Psoas muscle (tissue), 8 donors: ENCODE data around the gene IFT20. TPM values are rescaled to one million over a fixed set of nuclear protein-coding genes. Genes with fewer than 3 reads are reported as not detected.
A peak's percentile ranks its signal among the peaks of the same experiment; 100 is the strongest.

Experiments
- ATAC-seq, 4 donors: fragments of 200-7000 bp; cut with Tn5 transposase; one replicate each; pipeline ENCODE4 v1.9.1; 2020; ENCODE audit warnings: moderate library complexity in 3 of 4, mild to moderate bottlenecking in 2 of 4
- DNase-seq, 2 donors: peaks; one replicate each; pipeline ENCODE4 v3.0.0-alpha.2; 2020
- H3K27ac ChIP-seq: fragments of 200-600 bp; one replicate; pipeline ENCODE4 v1.8.0; 2022
- H3K27me3 ChIP-seq, 3 donors: fragments of 200-600 bp in 1 of 3; one replicate each; pipeline versions ENCODE4 v1.6.1 to v1.8.0; 2013 to 2022; ENCODE audit warnings: low read length in 2 of 3, mild to moderate bottlenecking in 2 of 3, moderate library complexity in 1 of 3; ENCODE audit not compliant: insufficient read depth in 3 of 3
- H3K36me3 ChIP-seq, 2 donors: fragments of 200-600 bp in 1 of 2; one replicate each; pipeline versions ENCODE4 v1.6.1 to v1.8.0; 2013 to 2022; ENCODE audit warnings: low read depth in 1 of 2, mild to moderate bottlenecking in 1 of 2, moderate library complexity in 1 of 2; ENCODE audit not compliant: insufficient read depth in 1 of 2
- H3K4me1 ChIP-seq: fragments of 200-600 bp; one replicate; pipeline ENCODE4 v1.8.0; 2022
- H3K4me3 ChIP-seq: fragments of 200-600 bp; one replicate; pipeline ENCODE4 v1.8.0; 2022; ENCODE audit warnings: mild to moderate bottlenecking
- H3K9me3 ChIP-seq: fragments of 200-600 bp; one replicate; pipeline ENCODE4 v1.8.0; 2022
- CTCF ChIP-seq: fragments of 200-600 bp; IDR thresholded peaks from one replicate; pipeline ENCODE4 v1.8.0; 2022; ENCODE audit warnings: antibody characterized with exemption
- WGBS, 3 donors: extraction: QIAGEN DNeasy Blood & Tissue Kit; methylation state at CpG; one replicate each; pipeline versions ENCODE4 v1.1.6 to v1.1.7; 2013; 5-methylcytosine and 5-hydroxymethylcytosine counted together
- intact Hi-C, 2 donors: fragments of 100-400 bp; cut with DNase I; formaldehyde crosslinking; loops; one replicate each; pipeline versions ENCODE4 v1.11.0 to v1.14.2; 2022
- polyA plus RNA-seq, 3 donors: library from polyadenylated mRNA; stranded (reverse); fragments of 200-250 nt; gene quantifications; one replicate each; pipeline ENCODE4 v1.2.3, GENCODE V29; 2013
- total RNA-seq, 4 donors: library from RNA; stranded (reverse); fragmentation: NEBNext Ultra II Directional in 2 of 4; extraction: Animal tissue kit (Norgen Biotek cat#: 25700) in 2 of 4; gene quantifications; one replicate each; pipeline versions ENCODE4 v1.2.1 to v1.2.4, GENCODE V29; 2021 to 2023
- donor health status: healthy with polysubstance abuse.
- donor health status: DM: no; HTN: no; CAD: no; lungs with moderate emphysema.
- donor health status: Bipolar disorder and iron deficiency.
- donor health status: healthy.
- donor health status: DM: yes; HTN: yes; CAD: no.
- donor health status: DM: no; HTN: no; CAD: no.
- donor health status: DM: no; HTN: no; CAD: no.
- donor health status: DM: yes; HTN: yes; CAD: no.

The IFT20 gene
- total and polyA plus RNA-seq, 7 donors: 4.4 to 32.1 (median 6.3) TPM

GRCh38 chr17:28334666-28335200 lies 539 bp downstream of the IFT20 start:
- intact Hi-C loops: loop anchor here (2.0 to 5.0 kb wide), 2 partner anchors 16 to 618 kb away; partner anchors contain the start of genes PHF12 (in 1 of the 2) and TMEM97 (in 1 of the 2)
- Histone ChIP-seq H3K4me3 (peak overlapping the region; percentile 86), H3K27ac (peak overlapping the region; percentile 94), H3K4me1 (peaks cover 29% of the 10 kb centered on the region), H3K9me3 (no peaks in the 10 kb centered on the region), H3K27me3 (no peaks in the 10 kb centered on the region), H3K36me3 (peaks cover 0 to 35% of the 10 kb centered on the region in 2 donors)
- ATAC-seq (no peak), DNase-seq (no peak)
- WGBS, 3 donors: 5 to 7% (median 6%) methylated on average over 18 of the region's 18 CpGs
- TF ChIP-seq CTCF: no peak

- H3K27me3 ChIP-seq: no peaks in the 10 kb centered on the region
- WGBS, 3 donors: 46 to 54% (median 50%) methylated on average over 6 of the region's 6 CpGs
- H3K36me3 ChIP-seq: peaks cover 0 to 36% of the 10 kb centered on the region in 2 donors
- ATAC-seq (no peak), DNase-seq (no peak)
- H3K4me3 ChIP-seq: peak overlapping the region; percentile 86
- no peaks in the 10 kb centered on the region for H3K9me3 ChIP-seq
- peaks cover 29% of the 10 kb centered on the region for H3K4me1 ChIP-seq
- intact Hi-C loops: loop anchor here in 1 of 2 donors (2.0 kb wide), 1 partner anchor 15 kb away; the partner anchor contains the start of gene TMEM97
- H3K27ac ChIP-seq: peak overlapping the region; percentile 94
- no peak for TF ChIP-seq CTCF
These were observed 1.1 kb downstream of the IFT20 start for GRCh38 chr17:28334171-28334570.

GRCh38 chr17:28333083-28333746 lies 2.1 kb downstream of the IFT20 start:
- ATAC-seq: no peak
- H3K9me3 ChIP-seq: no peaks in the 10 kb centered on the region
- no peak for TF ChIP-seq CTCF
- H3K27me3 ChIP-seq: no peaks in the 10 kb centered on the region
- intact Hi-C loops: no loop called here
- H3K27ac ChIP-seq: no peak overlapping the region
- no peak overlapping the region for H3K4me3 ChIP-seq
- DNase-seq: no peak
- H3K4me1 ChIP-seq: peaks cover 28% of the 10 kb centered on the region
- H3K36me3 ChIP-seq: peaks cover 2 to 45% of the 10 kb centered on the region in 2 donors
- WGBS, 3 donors: 54 to 67% (median 55%) methylated on average over 1 of the region's 1 CpG

GRCh38 chr17:28331891-28332420 lies 3.3 kb downstream of the IFT20 start:
- peaks cover 2 to 57% of the 10 kb centered on the region in 2 donors for H3K36me3 ChIP-seq
- H3K27me3 ChIP-seq: no peaks in the 10 kb centered on the region
- intact Hi-C loops: no loop called here
- 87 to 91% (median 89%) methylated on average over 6 of the region's 6 CpGs for WGBS, 3 donors
- no peaks in the 10 kb centered on the region for H3K9me3 ChIP-seq
- ATAC-seq (no peak), DNase-seq (no peak)
- no peak overlapping the region for H3K4me3 ChIP-seq
- peaks cover 17% of the 10 kb centered on the region for H3K4me1 ChIP-seq
- no peak overlapping the region for H3K27ac ChIP-seq
- no peak for TF ChIP-seq CTCF
